GM12891 (cell line): ENCODE results near the gene SPDYA.

ENCODE experiments used
- POLR2A ChIP-seq: IDR thresholded peaks from 2 replicates; pipeline ENCODE4 v1.6.1; 2011; ENCODE audit warnings: low read depth, low read length, control low read depth
- POLR2AphosphoS5 ChIP-seq: IDR thresholded peaks from 2 replicates; pipeline ENCODE4 v1.6.1; 2011; ENCODE audit warnings: low read depth, low read length, control low read depth
- SPI1 ChIP-seq: IDR thresholded peaks from 2 replicates; pipeline ENCODE4 v1.6.1; 2011; ENCODE audit warnings: low read depth, low read length, control low read depth
- TAF1 ChIP-seq: IDR thresholded peaks from 2 replicates; pipeline ENCODE4 v1.6.1; 2011; ENCODE audit warnings: low read depth, low read length, control low read depth

GRCh38 chr2:28768422-28768821, 42.2 kb upstream of the SPDYA start:
- TF ChIP-seq POLR2AphosphoS5 (no peak), POLR2A (no peak), TAF1 (no peak), SPI1 (no peak)
